ENCODE data around the gene TAL1.

The TAL1 gene

DNA sequence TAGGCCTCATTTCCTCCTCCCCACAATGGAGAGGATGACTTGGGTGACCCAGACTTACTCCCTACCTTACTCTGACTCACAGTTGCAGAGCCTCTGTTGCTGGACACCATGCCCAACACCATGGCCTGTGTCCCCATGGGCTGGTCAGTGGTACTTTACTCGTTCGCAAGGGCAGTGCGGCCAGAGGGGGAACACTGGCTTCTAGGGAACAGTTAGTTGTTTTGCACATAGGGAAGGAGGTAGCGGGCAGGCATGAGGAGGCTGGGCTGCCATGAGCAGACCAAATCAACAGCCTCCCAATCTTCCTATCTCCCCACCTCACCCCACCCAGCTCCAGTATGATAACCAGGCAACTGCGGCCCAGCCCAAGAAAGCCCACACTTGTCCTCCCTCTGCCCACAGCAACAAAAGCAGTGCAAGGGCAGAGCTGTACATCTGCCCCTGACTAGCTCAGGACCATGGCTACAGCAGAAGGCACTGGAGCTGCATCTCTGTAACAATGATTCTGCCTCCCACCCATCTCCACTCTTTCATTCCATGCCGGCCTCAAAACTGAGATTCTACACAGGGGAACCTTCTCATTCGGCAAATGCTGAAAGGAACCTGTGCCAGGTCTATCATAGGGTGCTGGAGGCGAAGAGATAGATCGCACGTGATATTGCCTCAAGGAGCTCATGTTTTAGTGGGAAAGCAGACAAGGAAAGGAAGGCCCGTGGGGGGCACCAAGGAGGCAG, 18.6 kb downstream of the TAL1 start:
- TF ChIP-seq, protein P1, sequence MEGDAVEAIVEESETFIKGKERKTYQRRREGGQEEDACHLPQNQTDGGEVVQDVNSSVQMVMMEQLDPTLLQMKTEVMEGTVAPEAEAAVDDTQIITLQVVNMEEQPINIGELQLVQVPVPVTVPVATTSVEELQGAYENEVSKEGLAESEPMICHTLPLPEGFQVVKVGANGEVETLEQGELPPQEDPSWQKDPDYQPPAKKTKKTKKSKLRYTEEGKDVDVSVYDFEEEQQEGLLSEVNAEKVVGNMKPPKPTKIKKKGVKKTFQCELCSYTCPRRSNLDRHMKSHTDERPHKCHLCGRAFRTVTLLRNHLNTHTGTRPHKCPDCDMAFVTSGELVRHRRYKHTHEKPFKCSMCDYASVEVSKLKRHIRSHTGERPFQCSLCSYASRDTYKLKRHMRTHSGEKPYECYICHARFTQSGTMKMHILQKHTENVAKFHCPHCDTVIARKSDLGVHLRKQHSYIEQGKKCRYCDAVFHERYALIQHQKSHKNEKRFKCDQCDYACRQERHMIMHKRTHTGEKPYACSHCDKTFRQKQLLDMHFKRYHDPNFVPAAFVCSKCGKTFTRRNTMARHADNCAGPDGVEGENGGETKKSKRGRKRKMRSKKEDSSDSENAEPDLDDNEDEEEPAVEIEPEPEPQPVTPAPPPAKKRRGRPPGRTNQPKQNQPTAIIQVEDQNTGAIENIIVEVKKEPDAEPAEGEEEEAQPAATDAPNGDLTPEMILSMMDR (conservative IDR thresholded peaks at IDR 0.05; ENCODE audit: low read depth) = no peak
- POLR2A ChIA-PET (ENCODE audit: low non-redundant PET) = no interaction called here
- CTCF ChIA-PET = interaction anchor here (0.6 kb wide), 1 partner anchor 35 kb away, joined by 3 read pairs; no protein-coding TSS in a partner anchor
- DNase-seq (ENCODE audit: low spot score) = no peak
- H3K27ac ChIP-seq = no peak overlapping the region

DNA sequence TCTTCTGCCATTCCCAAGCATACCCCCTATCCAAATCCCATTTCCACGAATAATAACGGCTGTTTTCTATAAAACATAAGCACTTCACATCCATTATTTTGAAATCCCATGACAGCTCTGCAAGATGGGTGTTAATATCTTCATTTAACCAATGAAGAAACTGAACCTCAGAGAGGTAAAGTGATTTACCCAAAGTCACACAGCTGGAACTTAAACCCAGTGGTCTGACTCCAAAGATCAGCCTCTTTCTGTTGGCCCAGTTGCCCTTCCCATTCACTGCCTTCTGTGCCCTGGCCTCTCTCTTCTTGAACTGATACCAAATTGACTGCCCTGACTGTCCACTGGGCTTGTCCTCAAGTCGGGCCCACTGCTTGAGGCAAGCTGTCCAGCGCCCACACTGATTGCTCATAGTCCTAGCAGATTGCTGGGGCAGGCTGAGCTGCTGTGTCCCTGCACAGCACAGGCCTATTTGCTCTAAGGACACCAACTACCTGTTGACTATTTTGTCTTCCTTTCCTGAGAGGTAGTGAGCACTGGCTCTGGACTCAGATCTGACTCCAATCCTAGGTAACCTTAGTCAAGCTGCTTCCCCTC, 19.3 kb downstream of the TAL1 start:
- TF ChIP-seq, protein P1 (conservative IDR thresholded peaks at IDR 0.05; ENCODE audit: low read depth) = no peak
- H3K27ac ChIP-seq = no peak overlapping the region
- POLR2A ChIA-PET (ENCODE audit: low non-redundant PET) = no interaction called here
- CTCF ChIA-PET = interaction anchor here (0.6 to 1.0 kb wide), 2 partner anchors 34 to 36 kb away, joined by 3 to 4 read pairs; no protein-coding TSS in a partner anchor
- DNase-seq (ENCODE audit: low spot score) = no peak

DNA sequence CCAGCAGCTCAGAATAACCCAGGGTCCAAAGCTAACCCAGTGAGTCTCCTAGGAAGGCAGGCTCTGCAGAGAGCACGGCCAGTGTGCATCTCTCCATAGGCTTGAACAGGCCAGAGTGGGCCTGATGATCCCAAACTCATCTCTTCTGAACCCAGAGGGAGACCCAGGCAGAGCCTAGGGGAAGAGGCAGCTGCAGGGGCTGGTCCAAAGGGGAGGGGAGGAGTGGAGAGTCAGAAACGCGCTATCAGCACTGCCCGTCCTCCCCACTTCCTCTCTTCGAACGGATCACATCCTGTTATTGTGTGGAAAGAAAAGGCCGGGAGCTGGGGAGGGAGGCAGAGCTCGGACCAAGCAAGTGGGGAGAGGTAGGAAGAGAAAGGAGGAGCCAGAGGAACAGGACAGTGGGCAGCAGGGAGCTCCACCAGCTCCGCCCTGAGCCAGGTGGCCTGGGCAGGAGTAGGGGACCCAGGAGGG, 20.2 kb downstream of the TAL1 start:
- POLR2A ChIA-PET (ENCODE audit: low non-redundant PET) = no interaction called here
- H3K27ac ChIP-seq = no peak overlapping the region
- CTCF ChIA-PET = interaction anchor here (1.0 kb wide), 1 partner anchor 33 kb away, joined by 4 read pairs; no protein-coding TSS in a partner anchor
- TF ChIP-seq, protein P1 (conservative IDR thresholded peaks at IDR 0.05; ENCODE audit: low read depth) = no peak
- no peak for DNase-seq (ENCODE audit: low spot score)

DNA sequence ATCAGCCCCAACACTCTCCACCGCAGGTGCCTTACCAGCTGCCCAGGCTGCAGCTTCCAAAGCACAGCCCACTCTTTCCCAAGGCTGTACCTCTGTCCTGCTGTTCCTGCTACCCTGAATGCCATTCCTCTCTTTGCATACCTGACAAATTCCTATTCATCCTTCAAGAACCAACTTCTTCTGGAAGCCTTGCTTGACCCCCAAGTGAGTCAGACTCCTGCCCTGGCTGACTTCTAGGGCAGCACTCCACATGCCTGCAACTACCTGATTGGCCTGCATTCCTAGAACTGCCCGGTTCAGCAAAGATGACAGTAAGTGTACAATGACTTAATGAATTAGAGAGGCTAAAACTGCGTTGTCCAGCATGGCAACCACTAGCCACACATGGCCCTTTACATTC, 21.4 kb downstream of the TAL1 start:
- TF ChIP-seq, protein P1 (conservative IDR thresholded peaks at IDR 0.05; ENCODE audit: low read depth) = no peak
- peak; percentile 49 for DNase-seq (ENCODE audit: low spot score)
- no peak overlapping the region for H3K27ac ChIP-seq
- ChIA-PET POLR2A (ENCODE audit: low non-redundant PET) (no interaction called here), CTCF (no interaction called here)

DNA sequence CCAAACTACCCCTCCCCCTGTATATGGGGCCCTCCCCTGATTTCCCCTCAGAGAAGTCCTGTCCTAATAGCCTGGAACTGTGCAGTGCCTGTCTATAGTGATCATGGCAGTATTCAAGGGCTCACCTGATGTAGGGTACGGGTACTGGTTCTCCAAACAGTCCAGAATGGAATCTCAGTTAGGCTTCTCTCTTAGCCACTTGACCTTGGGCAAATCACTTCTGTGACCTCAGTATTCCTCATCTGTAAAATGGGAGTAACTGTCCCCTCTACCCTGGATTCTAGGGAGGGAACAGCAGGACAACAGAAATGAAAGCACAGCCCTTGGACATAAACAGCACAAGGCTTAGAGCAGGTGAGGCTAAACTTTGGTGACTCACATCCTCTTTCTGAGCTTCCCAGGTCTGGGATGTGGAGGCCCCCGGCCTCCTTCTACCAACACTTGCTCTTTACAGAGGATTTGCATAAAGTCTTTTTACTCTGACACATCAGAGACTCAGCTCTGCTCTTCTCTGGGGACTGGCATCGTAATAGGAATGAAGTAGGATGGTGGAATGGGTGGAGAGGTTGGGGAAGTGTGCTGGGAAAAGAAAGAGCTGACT, 22.2 kb downstream of the TAL1 start:
- ChIA-PET POLR2A (ENCODE audit: low non-redundant PET) (no interaction called here), CTCF (interaction anchor here (0.6 kb wide), 1 partner anchor 869 kb away, joined by 3 read pairs; no protein-coding TSS in a partner anchor)
- DNase-seq (ENCODE audit: low spot score) = no peak
- no peak overlapping the region for H3K27ac ChIP-seq
- TF ChIP-seq, protein P1 (conservative IDR thresholded peaks at IDR 0.05; ENCODE audit: low read depth) = no peak

DNA sequence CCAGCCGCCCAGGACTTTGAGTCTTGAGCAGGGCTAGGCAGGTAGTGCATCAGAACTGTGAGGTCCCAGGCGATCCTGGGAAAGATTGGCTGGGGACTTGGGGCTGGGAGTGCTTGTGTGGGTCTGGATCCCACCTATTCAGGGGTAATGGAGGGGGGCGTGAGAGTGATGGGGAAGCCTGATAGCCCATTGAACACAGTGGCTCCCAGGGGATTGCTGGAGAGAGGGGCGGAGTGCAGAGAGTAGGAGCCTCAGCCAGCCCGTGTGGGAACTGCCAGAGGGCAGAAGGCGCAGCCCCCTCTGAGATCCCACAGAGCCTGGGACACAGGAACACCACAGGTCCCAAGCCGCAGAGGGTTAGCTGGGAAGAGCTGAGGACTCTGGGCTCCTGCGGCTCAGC, 22.9 kb downstream of the TAL1 start:
- no peak for DNase-seq (ENCODE audit: low spot score)
- H3K27ac ChIP-seq = no peak overlapping the region
- ChIA-PET CTCF (interaction anchor here (0.6 kb wide), 1 partner anchor 868 kb away, joined by 3 read pairs; no protein-coding TSS in a partner anchor), POLR2A (ENCODE audit: low non-redundant PET) (no interaction called here)
- TF ChIP-seq, protein P1 (conservative IDR thresholded peaks at IDR 0.05; ENCODE audit: low read depth) = no peak

Measured in RWPE1 (cell line).